ENCODE measurements around the gene MATN1. TPM values are rescaled to one million over a fixed set of nuclear protein-coding genes. Genes with fewer than 3 reads are reported as not detected.

MATN1 gene
- total RNA-seq, 1 experiment from 2014 or later: 0.24 TPM

GRCh38 chr1:30726236-30726635 lies 2.9 kb upstream of the MATN1 start (continued):
- TF ChIP-seq FOXP4 (CRISPR knock-in tag; IDR thresholded peaks at IDR 0.05): no peak

DNA sequence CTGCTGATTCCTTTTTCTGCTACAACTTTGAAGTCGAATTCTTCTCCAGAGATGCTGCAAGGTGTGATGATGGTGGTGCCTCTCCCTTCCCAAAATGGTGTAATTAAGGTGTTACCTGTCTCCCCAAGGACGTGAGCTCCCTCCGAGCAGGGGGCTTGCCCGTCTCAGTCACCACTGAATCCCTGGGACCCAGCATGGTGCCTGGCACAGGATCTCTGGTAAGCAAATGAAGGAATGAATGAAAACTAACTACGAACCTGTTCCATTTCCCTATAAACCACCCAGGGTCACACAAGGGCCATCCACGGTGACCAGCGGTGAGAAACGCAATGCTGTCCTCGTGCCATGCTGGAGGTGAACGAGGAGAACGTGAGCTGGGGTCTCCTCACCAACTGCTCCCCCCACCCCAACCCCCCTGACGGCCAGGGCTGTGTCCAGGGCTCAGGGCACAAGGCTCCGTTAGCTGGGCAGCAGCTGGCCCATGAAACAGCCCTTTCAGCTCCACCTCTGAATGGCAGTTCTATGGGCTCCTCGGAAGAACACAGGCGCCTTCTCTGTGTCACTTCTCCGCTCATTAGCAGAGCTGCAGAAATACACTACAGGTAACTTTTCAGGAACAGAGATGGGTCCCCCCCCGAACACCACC lies 2.2 kb upstream of the MATN1 start:
- no peaks in the 10 kb centered on the region for H3K36me3 Mint-ChIP-seq
- peaks cover 21% of the 10 kb centered on the region for H3K4me1 Mint-ChIP-seq
- H3K9me3 Mint-ChIP-seq: no peaks in the 10 kb centered on the region
- H3K4me3 Mint-ChIP-seq: no peak overlapping the region
- no peaks in the 10 kb centered on the region for H3K27me3 Mint-ChIP-seq (ENCODE audit: low read depth)
- ATAC-seq (no peak), DNase-seq (ENCODE audit: low spot score) (no peak)
- ChIA-PET POLR2A (no interaction called here), CTCF (interaction anchor here (0.7 to 6.7 kb wide), 6 partner anchors 53 to 770 kb away, joined by 3 to 89 read pairs (median 4); no protein-coding TSS in a partner anchor)
- no peak for TF ChIP-seq NR3C1 (CRISPR knock-in tag; conservative IDR thresholded peaks at IDR 0.05; ENCODE audit: low read depth)
- TF ChIP-seq, protein P1, sequence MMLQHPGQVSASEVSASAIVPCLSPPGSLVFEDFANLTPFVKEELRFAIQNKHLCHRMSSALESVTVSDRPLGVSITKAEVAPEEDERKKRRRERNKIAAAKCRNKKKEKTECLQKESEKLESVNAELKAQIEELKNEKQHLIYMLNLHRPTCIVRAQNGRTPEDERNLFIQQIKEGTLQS (CRISPR knock-in tag; conservative IDR thresholded peaks at IDR 0.05): no peak
- TF ChIP-seq, protein P2, sequence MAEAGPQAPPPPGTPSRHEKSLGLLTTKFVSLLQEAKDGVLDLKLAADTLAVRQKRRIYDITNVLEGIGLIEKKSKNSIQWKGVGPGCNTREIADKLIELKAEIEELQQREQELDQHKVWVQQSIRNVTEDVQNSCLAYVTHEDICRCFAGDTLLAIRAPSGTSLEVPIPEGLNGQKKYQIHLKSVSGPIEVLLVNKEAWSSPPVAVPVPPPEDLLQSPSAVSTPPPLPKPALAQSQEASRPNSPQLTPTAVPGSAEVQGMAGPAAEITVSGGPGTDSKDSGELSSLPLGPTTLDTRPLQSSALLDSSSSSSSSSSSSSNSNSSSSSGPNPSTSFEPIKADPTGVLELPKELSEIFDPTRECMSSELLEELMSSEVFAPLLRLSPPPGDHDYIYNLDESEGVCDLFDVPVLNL (CRISPR knock-in tag; IDR thresholded peaks at IDR 0.05; ENCODE audit: borderline replicate concordance, low read depth): no peak
- no peak for TF ChIP-seq NR2C2 (CRISPR knock-in tag; IDR thresholded peaks at IDR 0.05)
- TF ChIP-seq GTF2I (CRISPR knock-in tag; conservative IDR thresholded peaks at IDR 0.05): no peak
- TF ChIP-seq, protein P3, sequence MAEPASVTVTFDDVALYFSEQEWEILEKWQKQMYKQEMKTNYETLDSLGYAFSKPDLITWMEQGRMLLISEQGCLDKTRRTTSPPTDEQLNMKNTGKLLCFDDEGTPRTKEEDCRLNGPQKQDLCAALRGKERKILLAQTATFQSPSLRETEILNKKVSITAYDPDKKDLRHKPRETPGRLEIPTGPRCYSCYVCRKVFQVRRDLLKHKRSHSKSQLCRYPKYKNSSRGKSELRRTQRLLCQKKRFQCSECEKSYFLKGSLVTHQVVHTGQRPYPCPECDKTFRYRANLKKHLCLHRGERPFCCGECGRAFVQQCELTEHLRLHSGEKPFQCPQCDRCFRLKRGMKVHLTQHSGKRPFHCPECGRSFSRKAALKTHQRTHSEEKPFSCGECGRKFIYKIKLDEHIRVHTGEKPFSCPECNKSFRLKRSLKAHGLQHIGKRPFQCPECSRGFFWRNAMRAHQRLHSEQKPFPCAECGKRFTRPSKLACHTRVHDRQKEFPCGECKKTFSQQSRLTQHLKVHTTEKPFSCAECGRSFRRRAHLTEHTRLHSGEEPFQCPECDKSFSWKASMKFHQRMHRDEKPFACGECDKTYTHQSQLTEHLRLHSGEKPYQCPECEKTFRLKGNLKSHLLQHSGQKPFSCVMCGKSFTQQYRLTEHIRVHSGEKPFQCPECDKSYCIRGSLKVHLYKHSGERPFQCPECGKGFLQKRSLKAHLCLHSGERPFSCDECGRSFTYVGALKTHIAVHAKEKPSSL (CRISPR knock-in tag; conservative IDR thresholded peaks at IDR 0.05): no peak
- no peak for TF ChIP-seq PRRX2 (CRISPR knock-in tag; IDR thresholded peaks at IDR 0.05)
- no peak for TF ChIP-seq MYBL2 (CRISPR knock-in tag; IDR thresholded peaks at IDR 0.05)
- no peak for TF ChIP-seq SP1 (CRISPR knock-in tag; conservative IDR thresholded peaks at IDR 0.05)
- TF ChIP-seq ARID4B (CRISPR knock-in tag; IDR thresholded peaks at IDR 0.05; ENCODE audit: borderline replicate concordance): no peak
- no peak for TF ChIP-seq SOX15 (CRISPR knock-in tag; IDR thresholded peaks at IDR 0.05)
- H3K27ac Mint-ChIP-seq: no peak overlapping the region

Measured in WTC11 (cell line).